NB4 (cell line): ENCODE data around the gene SNRPD3.

Experiments used
- POLR2A ChIP-seq: IDR thresholded peaks from 2 replicates; pipeline ENCODE4 v1.6.1; 2011; ENCODE audit warnings: mild to moderate bottlenecking; ENCODE audit not compliant: insufficient read length; ENCODE audit errors: extremely low read depth
- TF ChIP-seq, protein P1 (sequence below): IDR thresholded peaks from one replicate; pipeline ENCODE4 v1.5.1; 2012; ENCODE audit warnings: low read depth, low read length

DNA sequence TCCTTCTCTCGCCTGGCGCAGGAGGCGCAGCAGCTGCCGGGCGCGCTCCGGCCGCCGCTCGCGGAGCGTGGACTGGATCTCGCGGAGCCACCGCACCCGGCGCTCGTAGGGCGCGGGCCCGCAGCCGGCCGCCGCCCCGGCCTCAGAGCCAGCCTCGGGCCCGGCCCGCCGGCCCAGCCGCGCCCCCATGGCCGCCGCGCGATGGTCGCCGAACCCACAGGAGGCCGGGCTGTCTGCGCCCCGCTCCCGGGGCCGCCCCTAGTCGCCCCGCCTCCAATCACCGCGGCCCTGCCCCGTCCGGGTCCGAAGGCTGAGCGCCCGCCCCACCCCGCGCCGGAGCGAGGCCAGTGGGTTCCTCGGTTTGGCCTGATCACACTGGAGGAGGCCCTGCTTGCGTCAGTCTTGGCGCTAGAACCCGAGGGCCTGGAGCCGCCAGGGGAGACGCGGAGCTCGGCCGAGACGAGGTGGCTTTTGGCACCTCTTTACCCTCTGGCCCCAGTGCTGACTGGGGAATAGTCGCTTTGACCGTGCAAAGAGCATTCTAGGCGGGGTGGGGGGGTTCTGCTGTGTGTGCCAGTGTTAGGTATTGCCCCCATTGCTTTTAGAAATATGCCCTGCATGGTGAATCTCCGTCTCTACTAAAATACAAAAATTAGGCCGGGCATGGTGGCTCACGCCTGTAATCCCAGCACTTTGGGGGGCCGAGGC lies 37.2 kb downstream of the SNRPD3 start, which contains the start of gene LRRC75B:
- TF ChIP-seq, protein P1, sequence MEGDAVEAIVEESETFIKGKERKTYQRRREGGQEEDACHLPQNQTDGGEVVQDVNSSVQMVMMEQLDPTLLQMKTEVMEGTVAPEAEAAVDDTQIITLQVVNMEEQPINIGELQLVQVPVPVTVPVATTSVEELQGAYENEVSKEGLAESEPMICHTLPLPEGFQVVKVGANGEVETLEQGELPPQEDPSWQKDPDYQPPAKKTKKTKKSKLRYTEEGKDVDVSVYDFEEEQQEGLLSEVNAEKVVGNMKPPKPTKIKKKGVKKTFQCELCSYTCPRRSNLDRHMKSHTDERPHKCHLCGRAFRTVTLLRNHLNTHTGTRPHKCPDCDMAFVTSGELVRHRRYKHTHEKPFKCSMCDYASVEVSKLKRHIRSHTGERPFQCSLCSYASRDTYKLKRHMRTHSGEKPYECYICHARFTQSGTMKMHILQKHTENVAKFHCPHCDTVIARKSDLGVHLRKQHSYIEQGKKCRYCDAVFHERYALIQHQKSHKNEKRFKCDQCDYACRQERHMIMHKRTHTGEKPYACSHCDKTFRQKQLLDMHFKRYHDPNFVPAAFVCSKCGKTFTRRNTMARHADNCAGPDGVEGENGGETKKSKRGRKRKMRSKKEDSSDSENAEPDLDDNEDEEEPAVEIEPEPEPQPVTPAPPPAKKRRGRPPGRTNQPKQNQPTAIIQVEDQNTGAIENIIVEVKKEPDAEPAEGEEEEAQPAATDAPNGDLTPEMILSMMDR: no peak
- no peak for TF ChIP-seq POLR2A
